K562 (cell line): Measurements from ENCODE around the gene TBX1. TPM values are rescaled to one million over a fixed set of nuclear protein-coding genes. Genes with fewer than 3 reads are reported as not detected.
A peak's percentile ranks its signal among the peaks of the same experiment; 100 is the strongest.

Experiments used
- ATAC-seq: fragments of 200-7000 bp; cut with Tn5 transposase; 3 replicates; pipeline ENCODE4 v1.9.1; 2020; ENCODE audit warnings: moderate library complexity
- BruUV-seq: library from RNA; stranded (reverse); fragments of 400-500 nt; replicated peaks from 2 replicates; lab custom pipeline; 2021; lab: Mats Ljungman, UMichigan
- CTCF ChIA-PET: fragments of 300-600 bp; formaldehyde crosslinking; extraction: SDS; loops from one replicate; lab custom pipeline; 2021; ENCODE audit warnings: low intra/inter-chr PET ratio; lab: Yijun Ruan, JAX
- POLR2A ChIA-PET: fragments of 300-600, 350-650 bp; sonication (Branson Sonifier 250); formaldehyde crosslinking; extraction: SDS; loops from one replicate; lab custom pipeline; 2021; ENCODE audit warnings: antibody characterized with exemption, inconsistent platforms; lab: Yijun Ruan, JAX
- DNase-seq, 4 experiments: peaks; one replicate each; pipeline versions ENCODE4 v3.0.0 to v3.0.0-alpha.2; 2011 to 2018; ENCODE audit warnings: low spot score in 3 of 4, mixed read lengths in 3 of 4; ENCODE audit errors: extremely low read depth in 1 of 4
- FAIRE-seq: peaks from 2 replicates; lab custom pipeline; 2011; peaks lifted over from hg19 to GRCh38; lab: Jason Lieb, UNC
- H2AFZ ChIP-seq: 2 replicates; pipeline ENCODE4 v1.6.0; 2011; ENCODE audit warnings: low read depth, low read length, control low read depth, inconsistent platforms
- H3K27ac ChIP-seq: fragments of 200-600 bp; 3 replicates; pipeline ENCODE4 v1.8.0; 2011; ENCODE audit warnings: low read depth, mild to moderate bottlenecking, control low read depth, inconsistent platforms, low read length, moderate library complexity, mixed read lengths; ENCODE audit errors: extremely low read depth
- H3K27me3 ChIP-seq, 2 experiments: fragments of 300-600 bp in 1 of 2; 2 replicates in 1 of 2; 3 replicates in 1 of 2; pipeline versions ENCODE4 v1.6.0 to v1.8.0; 2011; ENCODE audit warnings: inconsistent platforms in 2 of 2, low read length in 2 of 2, mild to moderate bottlenecking in 1 of 2, mixed read lengths in 1 of 2, moderate library complexity in 1 of 2; ENCODE audit not compliant: control insufficient read depth in 2 of 2, insufficient read depth in 2 of 2
- H3K36me3 ChIP-seq: fragments of 300-600 bp; 3 replicates; pipeline ENCODE4 v1.8.0; 2011; ENCODE audit warnings: mild to moderate bottlenecking, low read length, inconsistent platforms; ENCODE audit not compliant: control insufficient read depth, insufficient read depth
- H3K4me1 ChIP-seq, 2 experiments: fragments of 200-600 bp in 1 of 2; replicated peaks in 1 of 2; 2 replicates in 1 of 2; 3 replicates in 1 of 2; pipeline versions ENCODE4 v1.5.1 to v1.8.0; 2011; ENCODE audit warnings: inconsistent platforms in 2 of 2, low read length in 2 of 2, mild to moderate bottlenecking in 1 of 2, mixed read lengths in 1 of 2, moderate library complexity in 1 of 2; ENCODE audit not compliant: control insufficient read depth in 2 of 2, insufficient read depth in 2 of 2
- H3K4me2 ChIP-seq: 2 replicates; pipeline ENCODE4 v1.6.1; 2011; ENCODE audit warnings: low read length, control low read depth, inconsistent platforms, mixed read lengths; ENCODE audit not compliant: insufficient read depth
- H3K4me3 ChIP-seq: fragments of 200-600 bp; sonication (generic), shearing (Covaris generic); 2 replicates; pipeline ENCODE4 v1.5.1; 2016; ENCODE audit warnings: control low read depth, inconsistent platforms
- H3K79me2 ChIP-seq: fragments of 200-600 bp; 3 replicates; pipeline ENCODE4 v1.8.0; 2011; ENCODE audit warnings: low read length, inconsistent platforms; ENCODE audit not compliant: control insufficient read depth, insufficient read depth
- H3K9ac ChIP-seq, 2 experiments: 2 replicates each; pipeline versions ENCODE4 v1.6.0 to v1.6.1; 2011; ENCODE audit warnings: low read depth in 2 of 2, low read length in 2 of 2, control low read depth in 1 of 2, inconsistent platforms in 1 of 2, mild to moderate bottlenecking in 1 of 2, mixed read lengths in 1 of 2; ENCODE audit not compliant: insufficient read depth in 1 of 2
- H3K9me1 ChIP-seq: one replicate; pipeline ENCODE4 v1.6.0; 2011; ENCODE audit warnings: inconsistent platforms, mild to moderate bottlenecking, low read length, moderate library complexity; ENCODE audit not compliant: control insufficient read depth, insufficient read depth
- H3K9me3 ChIP-seq: replicated peaks from 2 replicates; pipeline ENCODE4 v1.5.1; 2011; ENCODE audit warnings: low read depth, low read length, inconsistent platforms; ENCODE audit not compliant: control insufficient read depth, insufficient read depth
- H4K20me1 ChIP-seq: replicated peaks from 2 replicates; pipeline ENCODE4 v1.6.1; 2011; ENCODE audit warnings: low read length, inconsistent platforms, mixed read lengths; ENCODE audit not compliant: control insufficient read depth, insufficient read depth
- CEBPB ChIP-seq: fragments of 450-650 bp; IDR thresholded peaks from 2 replicates; pipeline ENCODE4 v1.6.1; 2016; ENCODE audit warnings: missing genetic modification characterization, missing compliant biosample characterization
- CHCHD3 ChIP-seq: fragments of 250-450 bp; sonication (Bioruptor Pico); IDR thresholded peaks from 2 replicates; pipeline ENCODE4 v2.1.2; 2022; ENCODE audit warnings: mild to moderate bottlenecking
- HDAC6 ChIP-seq: IDR thresholded peaks from 2 replicates; pipeline ENCODE4 v1.6.1; 2012; ENCODE audit warnings: low read depth, mild to moderate bottlenecking, control low read depth, inconsistent platforms, low read length, moderate library complexity
- KDM4B ChIP-seq, 2 experiments: fragments of 450-650 bp in 1 of 2; sonication (generic) in 1 of 2; IDR thresholded peaks; 2 replicates each; pipeline ENCODE4 v1.6.1; 2016 to 2017; ENCODE audit warnings: borderline replicate concordance in 2 of 2, antibody characterized with exemption in 1 of 2, low read depth in 1 of 2, mild to moderate bottlenecking in 1 of 2
- NCOA4 ChIP-seq: fragments of 450-650 bp; IDR thresholded peaks from 2 replicates; pipeline ENCODE4 v1.6.1; 2018; ENCODE audit warnings: mild to moderate bottlenecking; ENCODE audit not compliant: partially characterized antibody
- POU5F1 ChIP-seq: fragments of 150-350 bp; IDR thresholded peaks from 2 replicates; pipeline ENCODE4 v1.6.1; 2014; ENCODE audit warnings: borderline replicate concordance, low read length, low read depth, mild to moderate bottlenecking; ENCODE audit not compliant: partially characterized antibody
- RUNX1 ChIP-seq: sonication (generic); IDR thresholded peaks from 2 replicates; pipeline ENCODE4 v1.6.1; 2016; ENCODE audit warnings: antibody characterized with exemption, low read depth
- SAFB ChIP-seq: fragments of 200-400 bp; formaldehyde crosslinking; IDR thresholded peaks from 2 replicates; pipeline ENCODE4 v1.6.1; 2017; ENCODE audit warnings: low read depth, low read length, borderline replicate concordance
- WGBS: fragments of 100-300 bp; shearing (Covaris generic); methylation state at CpG from one replicate; pipeline ENCODE4 v1.1.6; 2016; ENCODE audit warnings: low coverage, mixed read lengths; ENCODE audit not compliant: insufficient coverage; ENCODE audit errors: missing lambda C conversion rate; 5-methylcytosine and 5-hydroxymethylcytosine counted together
- in situ Hi-C: fragments of 300-500 bp; cut with MboI; formaldehyde crosslinking; loops from 4 replicates; pipeline ENCODE4 v1.15.0; 2018; ENCODE audit warnings: inconsistent platforms, mixed read lengths
- intact Hi-C: fragments of 100-400 bp; cut with micrococcal nuclease; formaldehyde crosslinking; loops from 2 replicates; pipeline ENCODE4 v1.14.2; 2022
- polyA plus RNA-seq, 8 experiments: library from polyadenylated mRNA; depleted of rRNA in 4 of 8; stranded (reverse) in 5 of 8; unstranded in 3 of 8; fragments of >200 nt; fragmentation: Nextera tagmentation in 2 of 8; fragmentation: Illumina TruSeq in 1 of 8; extraction: Ambion mirVana in 2 of 8; extraction: Trizol in 1 of 8; gene quantifications; 2 replicates each; pipeline versions ENCODE4 v1.2.1 to v1.2.3, GENCODE V29; 2011 to 2014; ENCODE audit warnings: inconsistent platforms in 1 of 8, missing spikeins in 1 of 8
- total RNA-seq, 7 experiments: library from RNA; depleted of rRNA in 6 of 7; stranded (reverse); fragments of >200 nt in 6 of 7; fragmentation: Illumina TruSeq in 2 of 7; extraction: Trizol in 2 of 7; gene quantifications; 2 replicates each; pipeline versions ENCODE4 v1.2.1 to v1.2.3, GENCODE V29; 2011 to 2021; ENCODE audit warnings: low replicate concordance in 1 of 7
- TF ChIP-seq, protein P1 (sequence below): fragments of 200-800 bp; sonication (Bioruptor generic); IDR thresholded peaks from 2 replicates; pipeline ENCODE4 v1.6.1; 2016; ENCODE audit warnings: missing genetic modification characterization, missing compliant biosample characterization
- TF ChIP-seq, protein P2 (sequence below): sonication (generic); formaldehyde crosslinking; IDR thresholded peaks from 2 replicates; pipeline ENCODE4 v1.8.1; 2023; ENCODE audit warnings: missing genetic modification reagents, mild to moderate bottlenecking, borderline replicate concordance
- TF ChIP-seq, protein P3 (sequence below): fragments of 250-450 bp; sonication (Bioruptor Pico); IDR thresholded peaks from 2 replicates; pipeline ENCODE4 v1.6.1; 2021; ENCODE audit warnings: mild to moderate bottlenecking

TBX1 gene
- total and polyA plus RNA-seq, 9 of the 15 experiments (the other 6 are each of a cell fraction or from before 2014, with no cell fraction given): 0.07 to 35.0 (median 3.9) TPM

DNA sequence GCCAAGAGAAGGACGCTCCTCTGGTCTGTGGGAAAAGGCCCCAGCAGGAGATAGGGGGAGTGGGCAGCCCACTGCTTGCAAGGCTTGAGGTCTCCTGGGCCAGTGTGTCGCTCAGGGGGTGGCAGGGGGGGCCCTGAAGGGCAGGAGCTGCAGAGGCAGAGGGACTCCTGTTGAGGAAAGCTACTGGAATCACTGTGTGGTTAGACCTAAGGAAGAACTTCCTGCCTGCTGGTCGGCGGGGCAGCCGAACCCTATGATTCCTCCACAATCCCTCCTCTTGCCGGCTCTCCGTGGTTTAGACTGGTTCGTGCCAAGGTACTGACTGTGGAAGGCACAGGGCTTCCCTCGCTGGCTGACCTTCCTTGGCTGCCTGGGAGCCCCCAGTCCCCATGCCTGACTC, 31.1 kb upstream of the TBX1 start:
- Histone ChIP-seq H3K79me2 (peaks cover 5% of the 10 kb centered on the region; the same call in 2 of the 3 replicates), H3K4me2 (no peak overlapping the region), H3K4me1 (peaks cover 16 to 66% of the 10 kb centered on the region in 2 experiments), H3K27me3 (peaks cover 0 to 11% of the 10 kb centered on the region in 2 experiments; a peak in 2 of 5 replicates), H3K4me3 (no peak overlapping the region), H4K20me1 (peaks cover 11% of the 10 kb centered on the region; the same call in 1 of the 2 replicates), H3K9me1 (peaks cover 2% of the 10 kb centered on the region), H3K9me3 (0 out of 2 replicates have a peak, but pooled peaks cover 2% of the 10 kb centered on the region), H3K27ac (no peak overlapping the region), H3K9ac (peak overlapping the region in 1 of 2 experiments; percentile 87; a peak in 2 of 4 replicates), H3K36me3 (peaks cover 5% of the 10 kb centered on the region), H2AFZ (no peak overlapping the region)
- FAIRE-seq (no peak), DNase-seq (no peak), ATAC-seq (no peak)
- WGBS: 70% methylated on average over 9 of the region's 9 CpGs
- intact Hi-C loops: no loop called here
- ChIA-PET CTCF (interaction anchor here (0.7 to 5.6 kb wide), 5 partner anchors 24 to 284 kb away, joined by 3 to 156 read pairs (median 10); no protein-coding TSS in a partner anchor), POLR2A (interaction anchor here (0.6 to 4.2 kb wide), 14 partner anchors 12 to 683 kb away, joined by 3 to 58 read pairs (median 6); partner anchors contain the start of genes GNB1L and RTL10)
- BruUV-seq: no TSS peak
- in situ Hi-C loops: loop anchor here (10.0 kb wide), 1 partner anchor 385 kb away; the partner anchor contains the start of genes RANBP1 and TRMT2A
- TF ChIP-seq SAFB (no peak), RUNX1 (no peak), CEBPB (no peak), KDM4B (IDR thresholded peaks at IDR 0.05; ENCODE audit: borderline replicate concordance in 2 of 2, low read depth in 1 of 2) (no peak), HDAC6 (no peak), NCOA4 (no peak), CHCHD3 (no peak), POU5F1 (no peak)
- TF ChIP-seq, protein P1, sequence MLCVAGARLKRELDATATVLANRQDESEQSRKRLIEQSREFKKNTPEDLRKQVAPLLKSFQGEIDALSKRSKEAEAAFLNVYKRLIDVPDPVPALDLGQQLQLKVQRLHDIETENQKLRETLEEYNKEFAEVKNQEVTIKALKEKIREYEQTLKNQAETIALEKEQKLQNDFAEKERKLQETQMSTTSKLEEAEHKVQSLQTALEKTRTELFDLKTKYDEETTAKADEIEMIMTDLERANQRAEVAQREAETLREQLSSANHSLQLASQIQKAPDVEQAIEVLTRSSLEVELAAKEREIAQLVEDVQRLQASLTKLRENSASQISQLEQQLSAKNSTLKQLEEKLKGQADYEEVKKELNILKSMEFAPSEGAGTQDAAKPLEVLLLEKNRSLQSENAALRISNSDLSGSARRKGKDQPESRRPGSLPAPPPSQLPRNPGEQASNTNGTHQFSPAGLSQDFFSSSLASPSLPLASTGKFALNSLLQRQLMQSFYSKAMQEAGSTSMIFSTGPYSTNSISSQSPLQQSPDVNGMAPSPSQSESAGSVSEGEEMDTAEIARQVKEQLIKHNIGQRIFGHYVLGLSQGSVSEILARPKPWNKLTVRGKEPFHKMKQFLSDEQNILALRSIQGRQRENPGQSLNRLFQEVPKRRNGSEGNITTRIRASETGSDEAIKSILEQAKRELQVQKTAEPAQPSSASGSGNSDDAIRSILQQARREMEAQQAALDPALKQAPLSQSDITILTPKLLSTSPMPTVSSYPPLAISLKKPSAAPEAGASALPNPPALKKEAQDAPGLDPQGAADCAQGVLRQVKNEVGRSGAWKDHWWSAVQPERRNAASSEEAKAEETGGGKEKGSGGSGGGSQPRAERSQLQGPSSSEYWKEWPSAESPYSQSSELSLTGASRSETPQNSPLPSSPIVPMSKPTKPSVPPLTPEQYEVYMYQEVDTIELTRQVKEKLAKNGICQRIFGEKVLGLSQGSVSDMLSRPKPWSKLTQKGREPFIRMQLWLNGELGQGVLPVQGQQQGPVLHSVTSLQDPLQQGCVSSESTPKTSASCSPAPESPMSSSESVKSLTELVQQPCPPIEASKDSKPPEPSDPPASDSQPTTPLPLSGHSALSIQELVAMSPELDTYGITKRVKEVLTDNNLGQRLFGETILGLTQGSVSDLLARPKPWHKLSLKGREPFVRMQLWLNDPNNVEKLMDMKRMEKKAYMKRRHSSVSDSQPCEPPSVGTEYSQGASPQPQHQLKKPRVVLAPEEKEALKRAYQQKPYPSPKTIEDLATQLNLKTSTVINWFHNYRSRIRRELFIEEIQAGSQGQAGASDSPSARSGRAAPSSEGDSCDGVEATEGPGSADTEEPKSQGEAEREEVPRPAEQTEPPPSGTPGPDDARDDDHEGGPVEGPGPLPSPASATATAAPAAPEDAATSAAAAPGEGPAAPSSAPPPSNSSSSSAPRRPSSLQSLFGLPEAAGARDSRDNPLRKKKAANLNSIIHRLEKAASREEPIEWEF (CRISPR knock-in tag): no peak
- TF ChIP-seq, protein P2, sequence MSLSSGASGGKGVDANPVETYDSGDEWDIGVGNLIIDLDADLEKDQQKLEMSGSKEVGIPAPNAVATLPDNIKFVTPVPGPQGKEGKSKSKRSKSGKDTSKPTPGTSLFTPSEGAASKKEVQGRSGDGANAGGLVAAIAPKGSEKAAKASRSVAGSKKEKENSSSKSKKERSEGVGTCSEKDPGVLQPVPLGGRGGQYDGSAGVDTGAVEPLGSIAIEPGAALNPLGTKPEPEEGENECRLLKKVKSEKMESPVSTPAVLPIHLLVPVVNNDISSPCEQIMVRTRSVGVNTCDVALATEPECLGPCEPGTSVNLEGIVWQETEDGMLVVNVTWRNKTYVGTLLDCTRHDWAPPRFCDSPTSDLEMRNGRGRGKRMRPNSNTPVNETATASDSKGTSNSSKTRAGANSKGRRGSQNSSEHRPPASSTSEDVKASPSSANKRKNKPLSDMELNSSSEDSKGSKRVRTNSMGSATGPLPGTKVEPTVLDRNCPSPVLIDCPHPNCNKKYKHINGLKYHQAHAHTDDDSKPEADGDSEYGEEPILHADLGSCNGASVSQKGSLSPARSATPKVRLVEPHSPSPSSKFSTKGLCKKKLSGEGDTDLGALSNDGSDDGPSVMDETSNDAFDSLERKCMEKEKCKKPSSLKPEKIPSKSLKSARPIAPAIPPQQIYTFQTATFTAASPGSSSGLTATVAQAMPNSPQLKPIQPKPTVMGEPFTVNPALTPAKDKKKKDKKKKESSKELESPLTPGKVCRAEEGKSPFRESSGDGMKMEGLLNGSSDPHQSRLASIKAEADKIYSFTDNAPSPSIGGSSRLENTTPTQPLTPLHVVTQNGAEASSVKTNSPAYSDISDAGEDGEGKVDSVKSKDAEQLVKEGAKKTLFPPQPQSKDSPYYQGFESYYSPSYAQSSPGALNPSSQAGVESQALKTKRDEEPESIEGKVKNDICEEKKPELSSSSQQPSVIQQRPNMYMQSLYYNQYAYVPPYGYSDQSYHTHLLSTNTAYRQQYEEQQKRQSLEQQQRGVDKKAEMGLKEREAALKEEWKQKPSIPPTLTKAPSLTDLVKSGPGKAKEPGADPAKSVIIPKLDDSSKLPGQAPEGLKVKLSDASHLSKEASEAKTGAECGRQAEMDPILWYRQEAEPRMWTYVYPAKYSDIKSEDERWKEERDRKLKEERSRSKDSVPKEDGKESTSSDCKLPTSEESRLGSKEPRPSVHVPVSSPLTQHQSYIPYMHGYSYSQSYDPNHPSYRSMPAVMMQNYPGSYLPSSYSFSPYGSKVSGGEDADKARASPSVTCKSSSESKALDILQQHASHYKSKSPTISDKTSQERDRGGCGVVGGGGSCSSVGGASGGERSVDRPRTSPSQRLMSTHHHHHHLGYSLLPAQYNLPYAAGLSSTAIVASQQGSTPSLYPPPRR (CRISPR knock-in tag): no peak
- TF ChIP-seq, protein P3, sequence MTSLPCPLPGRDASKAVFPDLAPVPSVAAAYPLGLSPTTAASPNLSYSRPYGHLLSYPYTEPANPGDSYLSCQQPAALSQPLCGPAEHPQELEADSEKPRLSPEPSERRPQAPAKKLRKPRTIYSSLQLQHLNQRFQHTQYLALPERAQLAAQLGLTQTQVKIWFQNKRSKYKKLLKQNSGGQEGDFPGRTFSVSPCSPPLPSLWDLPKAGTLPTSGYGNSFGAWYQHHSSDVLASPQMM (CRISPR knock-in tag): no peak
